Measurements from ENCODE around the gene CAB39L.

CAB39L gene

DNA sequence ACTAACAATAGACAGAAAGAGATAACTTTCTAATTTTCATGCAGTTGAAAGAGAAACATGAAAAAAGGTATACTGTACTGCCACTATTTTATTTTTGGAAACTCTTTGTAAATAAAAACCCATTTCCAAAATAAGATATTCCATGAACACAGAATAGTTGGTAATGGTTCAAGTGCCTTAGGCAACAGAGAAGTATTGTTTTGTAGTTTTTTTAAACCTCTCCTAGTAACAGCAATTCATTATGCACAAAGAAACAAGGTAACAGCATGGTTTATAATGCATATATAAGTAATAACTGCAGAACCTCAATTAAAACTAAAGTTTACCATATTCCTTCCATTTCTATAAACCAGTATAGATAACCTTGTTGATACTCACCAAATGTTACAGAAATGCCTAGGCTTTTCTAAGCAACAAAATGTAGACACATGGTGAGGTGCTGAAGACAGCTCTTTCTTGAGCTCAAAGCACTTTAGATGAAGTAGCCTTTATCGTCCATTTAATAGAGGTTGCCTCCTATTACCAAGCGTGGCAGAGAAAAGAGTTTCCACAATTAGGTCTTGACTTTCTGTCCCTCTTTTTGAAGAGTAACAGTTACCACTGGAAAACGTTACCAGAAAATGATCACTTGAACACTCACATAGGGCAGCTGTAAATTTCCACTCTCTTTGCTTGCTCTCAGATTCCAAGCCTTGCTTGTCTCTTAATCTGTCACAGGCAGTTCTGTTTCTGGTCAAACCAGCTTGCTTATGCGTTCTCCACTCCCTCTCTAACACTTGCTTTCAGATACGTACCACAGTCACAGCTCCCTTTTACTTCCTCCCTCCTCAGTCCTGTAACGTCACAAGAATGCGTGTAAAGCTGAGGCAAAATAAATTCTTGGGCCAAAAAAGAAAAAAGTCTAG lies 42.9 kb downstream of the CAB39L start:
- no peak for DNase-seq (ENCODE audit: low read depth in 2 of 2)

DNA sequence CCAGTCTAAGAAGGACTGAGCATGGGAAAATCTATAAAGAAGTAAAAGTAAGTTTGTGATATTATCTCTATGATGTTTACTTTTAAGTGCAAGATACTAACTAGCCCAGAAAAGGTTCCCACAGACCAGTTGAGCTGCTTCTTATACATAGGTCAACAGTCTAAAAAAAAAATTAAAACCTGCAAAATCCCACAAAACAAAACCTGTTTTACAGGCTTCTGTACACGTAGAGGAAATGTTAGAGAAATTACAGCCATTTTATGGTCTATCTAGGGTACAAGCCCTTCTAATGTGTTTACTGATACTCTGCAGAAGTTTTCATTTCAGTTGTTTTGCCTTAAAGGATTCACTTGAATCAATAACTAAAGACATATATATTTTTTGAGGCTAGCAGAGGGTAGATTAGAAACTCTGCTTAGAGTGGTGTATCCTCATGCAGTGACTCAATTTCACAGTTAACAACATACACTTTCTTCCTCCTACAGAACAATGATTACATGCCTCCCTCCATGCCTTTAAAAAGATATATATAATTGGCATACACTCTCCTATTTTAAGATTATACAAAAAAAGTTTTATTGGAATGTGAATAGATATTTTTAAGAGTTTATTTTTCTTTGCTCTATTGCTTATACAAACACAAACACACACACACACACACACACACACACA lies 43.9 kb downstream of the CAB39L start:
- DNase-seq (ENCODE audit: low read depth in 2 of 2): no peak

DNA sequence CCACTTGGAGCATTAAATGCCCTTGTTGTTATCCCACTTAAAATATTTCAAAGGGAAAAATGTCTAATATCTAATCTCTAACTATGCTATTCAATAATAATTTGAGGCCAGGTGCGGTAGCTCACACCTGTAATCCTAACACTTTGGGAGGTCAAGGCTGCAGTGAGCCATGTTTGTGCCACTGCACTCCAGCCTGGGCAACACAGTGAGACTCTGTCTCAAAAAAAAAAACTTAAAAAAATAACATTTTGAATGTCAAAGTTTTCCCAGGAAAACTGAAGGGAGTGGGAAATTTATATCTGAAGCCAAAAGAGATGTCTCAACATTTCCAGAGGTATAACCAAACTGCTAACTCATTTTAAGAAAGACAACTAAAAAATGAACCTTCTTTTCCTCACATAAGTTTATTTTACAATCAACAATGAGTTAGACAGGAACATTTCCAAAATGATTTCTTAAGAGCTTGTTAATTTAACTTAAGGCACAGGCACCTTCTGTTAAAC lies 47.9 kb downstream of the CAB39L start:
- no peak for DNase-seq (ENCODE audit: low read depth in 2 of 2)

DNA sequence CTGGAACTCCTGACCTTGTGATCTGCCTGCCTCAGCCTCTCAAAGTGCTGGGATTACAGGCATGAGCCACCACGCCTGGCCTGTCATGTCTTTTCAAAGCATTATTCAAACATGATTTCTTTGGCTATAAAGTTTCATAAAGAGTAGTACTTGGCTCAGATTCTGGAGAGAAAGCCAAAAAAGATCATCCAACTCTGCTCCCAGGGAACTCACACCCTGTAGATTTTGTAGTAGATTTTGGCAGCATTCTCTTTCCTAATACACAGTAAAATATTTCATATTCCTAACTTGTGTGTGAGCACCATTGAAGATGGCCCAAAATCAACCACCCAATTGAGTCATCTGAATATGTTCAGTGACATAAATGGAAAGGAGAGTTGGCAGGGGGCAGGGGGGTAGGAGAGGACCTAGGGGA lies 48.4 kb downstream of the CAB39L start:
- DNase-seq (ENCODE audit: low read depth in 2 of 2): no peak

DNA sequence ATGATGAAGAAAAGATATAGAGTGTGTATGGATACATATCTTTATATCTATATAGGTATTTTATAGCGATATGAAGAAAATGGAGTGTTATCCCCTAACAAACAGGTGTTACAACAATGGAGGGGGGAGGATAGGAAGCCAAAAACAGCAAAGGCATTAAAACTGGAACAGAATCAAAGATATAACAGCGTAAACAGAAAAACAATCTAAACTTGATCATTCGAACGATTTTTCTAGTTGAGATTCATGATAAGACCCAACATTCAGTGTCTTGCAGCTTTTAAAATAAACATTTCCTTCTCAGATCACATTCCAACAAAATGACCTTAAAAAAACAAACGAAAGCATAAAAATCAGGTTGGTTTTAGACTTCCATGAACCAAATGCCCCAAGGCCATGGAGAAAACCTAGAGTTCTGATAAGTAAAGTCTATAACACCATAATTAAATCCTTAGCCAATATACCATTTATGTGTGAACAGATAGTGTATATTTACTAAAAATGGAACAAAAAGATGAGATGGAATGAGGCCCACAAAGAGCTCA lies 55.7 kb downstream of the CAB39L start:
- DNase-seq (ENCODE audit: low read depth in 2 of 2): no peak

DNA sequence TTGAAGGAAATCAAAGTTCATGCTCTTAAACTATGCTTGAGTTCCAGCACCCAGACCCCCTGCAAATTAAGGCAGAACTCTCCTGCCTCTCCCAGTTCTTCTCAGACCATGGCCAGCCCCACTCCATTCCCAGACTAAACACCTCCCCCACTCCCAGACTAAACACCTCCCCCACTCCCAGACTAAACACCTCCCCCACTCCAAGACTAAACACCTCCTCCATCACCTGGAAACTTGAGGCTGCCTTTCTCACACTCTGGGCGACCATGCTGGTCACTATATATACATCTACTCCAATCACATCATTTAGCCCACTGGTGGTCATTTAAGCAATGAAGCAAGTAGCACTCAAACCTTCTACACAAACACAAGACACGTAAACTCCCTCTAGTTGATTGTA lies 57.2 kb downstream of the CAB39L start:
- DNase-seq (ENCODE audit: low read depth in 2 of 2): no peak

DNA sequence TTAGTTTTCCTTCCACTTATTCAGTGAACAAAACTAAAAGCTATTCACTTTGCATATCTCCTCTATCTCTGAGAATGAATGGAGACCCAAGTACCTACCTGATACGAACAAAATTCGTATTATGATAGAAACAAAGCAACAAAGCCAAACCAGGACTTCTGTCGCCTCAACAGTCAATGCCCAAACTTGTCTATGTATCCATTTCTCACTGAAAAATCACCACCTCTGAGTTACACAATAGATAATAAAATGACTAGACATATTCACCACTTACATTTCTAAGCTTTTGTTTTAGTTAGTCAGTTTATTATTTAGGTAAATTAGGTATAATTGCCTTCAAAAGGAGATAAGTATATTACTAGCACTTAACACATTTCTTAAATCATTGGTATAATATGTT lies 67.7 kb downstream of the CAB39L start:
- DNase-seq (ENCODE audit: low read depth in 2 of 2): no peak

DNA sequence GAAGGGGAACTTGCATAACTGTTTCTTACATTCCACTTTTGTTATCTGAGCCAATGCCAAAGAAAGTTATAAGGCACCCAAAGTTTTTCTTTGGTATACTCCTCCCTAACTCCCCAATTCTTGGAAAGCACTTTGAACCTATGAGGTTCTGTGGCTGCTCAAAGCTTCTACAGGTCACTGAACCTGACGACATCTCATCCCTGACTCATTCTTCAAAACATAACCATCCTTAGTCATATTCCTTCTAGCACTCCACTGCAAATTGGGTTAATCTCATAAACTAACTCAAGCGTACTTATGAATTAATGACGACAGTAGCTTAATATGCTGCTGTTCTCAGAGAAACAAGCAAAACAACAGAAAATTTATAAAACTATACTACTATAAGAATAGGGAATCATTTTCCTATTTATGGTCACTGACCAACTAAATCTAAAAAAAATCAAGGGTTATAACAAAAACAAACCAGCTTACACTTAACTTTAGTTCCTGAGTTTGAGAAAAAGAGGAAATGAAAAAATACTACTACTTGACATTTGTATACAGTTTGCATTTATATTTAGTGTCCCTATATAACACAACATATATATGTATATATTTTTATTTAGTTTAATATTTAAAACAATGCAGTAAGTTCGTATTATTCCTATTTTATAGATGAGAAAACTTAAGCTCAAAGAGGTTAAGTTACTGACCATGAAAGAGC lies 69.1 kb downstream of the CAB39L start:
- no peak for DNase-seq (ENCODE audit: low read depth in 2 of 2)

DNA sequence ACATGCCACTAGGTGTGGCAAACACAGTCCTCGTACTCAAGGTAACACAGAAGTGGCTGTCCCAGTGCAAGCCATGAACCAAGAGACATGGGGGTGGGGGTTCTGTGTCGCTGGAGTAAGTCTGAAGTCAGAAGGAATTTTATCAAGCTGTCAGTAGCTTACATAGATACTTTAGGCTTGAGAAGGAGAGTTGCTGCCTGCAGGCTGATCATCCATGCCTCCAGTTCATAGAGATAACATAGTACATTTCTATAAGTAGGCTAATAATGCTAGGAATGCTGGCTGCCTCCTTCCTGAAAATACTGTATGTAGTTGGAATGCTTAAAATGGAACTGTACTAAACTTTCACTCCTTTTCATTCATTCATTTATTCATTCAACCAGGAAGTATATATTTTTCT lies 70.1 kb downstream of the CAB39L start:
- no peak for DNase-seq (ENCODE audit: low read depth in 2 of 2)

DNA sequence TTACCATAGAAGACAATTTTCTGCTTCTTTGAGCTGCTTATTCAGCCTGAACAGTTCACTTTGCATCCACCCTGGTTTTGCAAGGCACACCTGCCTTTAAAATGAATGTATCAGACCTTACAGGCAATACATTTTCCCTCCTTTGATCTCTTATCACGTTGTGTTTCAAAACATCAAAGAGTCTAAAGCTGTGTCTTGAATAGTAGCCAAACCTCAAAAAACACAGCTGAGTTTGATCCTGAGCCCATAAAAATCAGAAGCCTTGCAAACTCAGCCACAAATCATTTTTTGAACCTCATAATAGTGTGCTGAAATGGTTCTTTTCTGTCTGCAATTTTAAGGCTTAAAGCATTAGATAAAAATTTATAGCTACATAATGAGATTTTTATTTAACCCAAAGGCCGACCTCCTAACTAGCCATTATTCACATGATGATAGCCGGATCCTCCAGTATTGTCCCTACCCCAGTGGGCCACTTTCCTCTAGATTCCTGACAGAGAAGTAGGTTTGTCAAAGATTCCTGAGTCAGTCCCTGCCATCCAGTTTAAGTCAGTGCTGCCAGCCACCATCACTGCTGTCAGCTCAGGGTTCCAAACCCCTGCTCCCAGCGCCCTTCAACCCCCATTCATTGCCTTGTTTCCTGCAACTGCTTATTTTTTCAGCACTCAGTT lies 71.8 kb downstream of the CAB39L start:
- DNase-seq (ENCODE audit: low read depth in 2 of 2): no peak

DNA sequence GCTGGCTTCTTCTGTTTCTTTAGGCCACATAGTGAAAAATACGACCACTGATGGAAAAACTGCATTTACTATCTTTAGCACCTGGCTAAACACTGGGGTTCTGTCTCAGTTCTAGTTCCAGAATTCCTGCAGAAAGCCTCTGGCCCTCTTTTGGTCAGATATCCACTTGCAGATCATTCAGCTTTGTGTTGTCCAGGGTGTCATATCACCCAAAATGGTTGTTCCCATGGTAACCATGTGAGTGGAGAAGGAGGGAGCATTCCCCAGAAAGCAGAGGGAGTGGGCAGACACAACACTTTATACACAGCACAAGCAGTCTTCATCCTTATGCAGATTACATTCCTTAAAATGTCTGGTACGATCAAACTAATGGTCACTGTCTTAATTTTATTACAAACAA lies 73.5 kb downstream of the CAB39L start:
- DNase-seq (ENCODE audit: low read depth in 2 of 2): no peak

DNA sequence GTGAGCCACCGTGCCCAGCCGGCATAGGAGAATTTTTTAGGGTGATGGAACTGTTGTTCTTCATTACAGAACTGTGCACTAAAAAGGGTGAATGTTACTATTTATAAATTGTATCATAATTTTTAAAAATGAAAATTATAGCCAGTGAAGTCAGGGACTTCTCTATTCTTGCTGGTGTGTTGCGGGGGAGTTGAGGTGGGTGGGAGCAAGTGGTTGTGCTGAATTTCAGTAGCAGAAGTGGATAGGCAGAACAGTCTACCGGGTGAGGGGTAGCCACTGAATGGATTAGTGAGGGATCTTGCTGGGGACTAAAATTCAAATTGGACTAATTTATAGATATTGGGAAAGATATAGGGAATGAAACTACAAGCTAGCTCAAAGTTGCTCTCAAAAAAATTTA lies 74.0 kb downstream of the CAB39L start:
- DNase-seq (ENCODE audit: low read depth in 2 of 2): no peak

DNA sequence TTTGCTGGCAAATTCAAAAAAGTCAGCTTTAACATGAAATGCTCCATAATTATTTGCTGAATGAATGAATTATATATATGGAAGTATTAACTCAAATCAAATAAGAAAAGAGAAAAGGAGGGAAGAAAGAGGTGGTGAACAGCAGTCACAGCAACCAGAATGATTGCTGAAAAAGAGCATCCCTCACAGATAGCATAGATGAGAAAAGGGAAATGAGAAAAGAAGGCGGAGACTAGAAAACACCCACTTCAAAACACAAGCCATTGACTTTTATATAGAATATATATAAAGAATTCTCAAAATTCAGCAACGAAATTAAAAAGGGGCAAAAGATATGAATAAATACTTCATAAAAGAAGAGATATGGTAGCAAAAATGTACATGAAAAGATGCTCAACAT lies 75.2 kb downstream of the CAB39L start:
- DNase-seq (ENCODE audit: low read depth in 2 of 2): no peak

DNA sequence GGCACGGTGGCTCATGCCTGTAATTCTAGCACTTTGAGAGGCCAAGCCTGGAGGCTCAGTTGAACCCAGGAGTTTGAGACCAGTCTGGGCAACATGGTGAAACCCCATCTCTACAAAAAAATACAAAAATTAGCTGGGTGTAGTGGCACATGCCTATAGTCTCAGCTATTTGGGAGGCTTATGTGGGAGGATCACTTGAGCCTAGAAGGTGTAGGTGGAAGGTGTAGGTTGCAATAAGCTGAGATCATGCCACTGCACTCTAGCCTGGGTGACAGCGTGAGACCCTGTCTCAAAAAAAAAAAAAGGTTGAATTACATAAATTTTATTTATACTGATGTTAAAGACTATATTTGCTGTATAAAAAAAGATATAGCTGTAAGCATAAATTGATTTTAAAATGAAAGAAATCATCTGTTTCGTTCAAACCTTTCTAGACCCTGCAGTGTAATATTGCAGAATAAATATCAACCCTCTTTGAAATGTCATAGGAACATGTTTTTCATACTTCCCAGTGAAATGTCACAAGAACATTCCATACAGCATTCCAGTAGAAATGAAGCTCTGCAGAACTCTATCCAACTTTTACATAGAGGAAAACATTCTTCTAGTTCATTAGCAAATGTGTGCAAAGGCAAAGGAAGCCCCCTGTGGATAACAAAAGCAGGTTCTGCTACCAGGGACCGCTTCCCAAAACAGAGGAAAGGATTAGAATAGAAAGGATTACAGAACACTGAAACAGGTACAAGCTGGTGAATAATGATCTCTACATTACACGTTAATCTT lies 76.0 kb downstream of the CAB39L start:
- DNase-seq (ENCODE audit: low read depth in 2 of 2): no peak

DNA sequence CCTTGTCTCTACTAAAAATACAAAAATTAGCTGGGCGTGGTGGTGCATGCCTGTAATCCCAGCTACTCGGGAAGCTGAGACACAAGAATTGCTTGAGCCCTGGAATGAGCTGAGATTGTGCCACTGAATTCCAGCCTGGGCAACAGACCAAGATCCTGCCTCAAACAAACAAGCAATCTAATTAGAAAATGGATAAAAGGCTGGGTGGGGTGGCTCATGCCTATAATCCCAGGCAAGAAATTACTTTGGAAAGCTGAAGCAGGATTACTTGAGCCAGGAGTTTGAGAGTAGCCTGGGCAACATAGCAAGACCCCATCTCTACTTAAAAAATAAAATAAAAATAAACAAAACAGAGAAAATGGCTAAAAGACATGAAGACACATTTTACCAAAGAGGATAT lies 77.0 kb downstream of the CAB39L start:
- DNase-seq (ENCODE audit: low read depth in 2 of 2): no peak

DNA sequence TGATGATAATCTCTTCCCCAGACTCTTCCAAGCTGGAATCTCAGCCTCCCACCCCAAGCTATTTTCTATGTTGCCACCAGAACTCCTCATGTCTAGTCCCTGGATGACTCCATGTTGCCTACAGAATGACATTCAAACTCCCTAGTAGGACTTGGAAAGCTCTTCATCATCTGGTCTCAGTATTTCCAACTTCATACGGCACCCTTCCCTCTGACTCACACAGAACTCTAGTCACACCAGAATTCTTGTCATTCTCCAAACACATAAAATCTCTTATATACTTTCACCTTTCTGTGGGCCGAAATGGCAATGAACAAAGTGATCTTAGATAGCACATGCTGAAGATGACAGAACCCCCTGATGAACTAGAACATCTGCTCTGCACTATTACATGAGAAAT lies 86.2 kb downstream of the CAB39L start:
- DNase-seq (ENCODE audit: low read depth in 2 of 2): no peak

DNA sequence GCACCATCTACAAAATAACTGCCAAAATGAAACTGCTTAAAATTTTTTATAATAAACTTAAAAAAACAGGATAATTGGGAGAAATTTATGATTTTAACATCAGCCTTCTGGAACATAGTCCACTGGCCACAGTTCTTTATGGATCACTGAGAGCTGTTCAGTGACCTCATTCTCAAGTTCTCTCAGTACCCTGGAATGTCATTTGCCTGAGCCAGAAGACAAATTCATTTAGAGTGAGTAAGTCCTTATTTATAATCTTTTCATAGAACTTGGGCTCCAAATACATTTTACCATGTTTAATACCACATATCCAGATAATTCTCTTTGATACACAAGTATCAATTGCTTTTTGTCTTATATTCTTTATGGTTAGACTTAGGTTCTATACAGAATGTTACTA lies 87.6 kb downstream of the CAB39L start:
- no peak for DNase-seq (ENCODE audit: low read depth in 2 of 2)

DNA sequence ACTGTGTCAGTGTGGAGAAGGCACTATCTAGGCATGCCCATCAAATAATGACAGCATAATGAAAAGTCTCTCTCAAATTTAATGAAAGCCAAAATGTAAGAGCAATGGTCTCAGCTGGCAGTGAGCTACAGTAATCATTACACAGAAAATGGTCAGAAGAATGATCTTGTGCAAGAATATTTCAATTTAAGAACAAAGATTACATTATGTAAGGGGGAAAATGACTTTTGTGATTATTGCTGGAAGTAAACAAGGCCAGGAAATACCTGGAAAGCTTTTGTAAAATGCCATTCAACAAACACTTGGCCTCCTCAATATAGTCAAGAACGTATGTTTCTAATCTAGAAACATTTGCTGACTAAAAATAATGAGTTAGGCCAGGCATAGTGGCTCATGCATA lies 89.1 kb downstream of the CAB39L start:
- no peak for DNase-seq (ENCODE audit: low read depth in 2 of 2)

DNA sequence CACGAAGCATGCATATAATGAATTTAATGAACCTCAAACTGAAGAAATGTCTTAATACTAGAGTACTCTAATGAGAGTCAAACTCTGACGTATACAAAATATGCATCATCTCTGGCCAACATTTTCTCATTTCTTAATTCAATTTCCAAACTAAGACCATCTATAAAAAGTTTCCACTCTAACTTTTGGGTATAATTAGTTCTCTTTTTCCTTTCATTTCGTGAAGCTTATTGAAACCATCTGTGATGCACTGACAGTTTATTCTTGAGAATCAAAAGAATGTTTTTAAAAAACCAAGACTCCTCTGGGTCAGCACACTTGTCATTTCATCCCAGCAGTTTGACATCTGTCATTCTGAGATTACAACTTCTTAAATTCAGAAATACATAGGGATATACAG lies 90.0 kb downstream of the CAB39L start:
- DNase-seq (ENCODE audit: low read depth in 2 of 2): no peak

DNA sequence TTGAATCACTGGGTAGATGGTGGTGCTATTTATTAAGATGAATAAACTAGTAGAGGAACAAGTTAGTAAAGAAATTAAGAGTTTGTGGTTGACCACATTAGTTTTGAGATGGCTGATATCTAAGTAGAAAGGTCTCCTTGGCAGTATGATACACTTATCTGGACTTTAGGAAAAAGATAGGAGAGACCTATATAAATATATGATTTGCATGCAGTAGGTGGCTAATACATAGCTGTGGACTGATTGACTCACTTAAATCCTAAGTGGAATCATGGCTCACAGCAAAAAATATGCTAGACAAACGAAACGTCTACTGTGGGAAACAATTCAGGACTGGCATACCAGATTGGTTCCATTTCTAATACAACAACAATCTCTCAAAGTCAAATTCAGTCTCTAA lies 92.0 kb downstream of the CAB39L start:
- no peak for DNase-seq (ENCODE audit: low read depth in 2 of 2)

DNA sequence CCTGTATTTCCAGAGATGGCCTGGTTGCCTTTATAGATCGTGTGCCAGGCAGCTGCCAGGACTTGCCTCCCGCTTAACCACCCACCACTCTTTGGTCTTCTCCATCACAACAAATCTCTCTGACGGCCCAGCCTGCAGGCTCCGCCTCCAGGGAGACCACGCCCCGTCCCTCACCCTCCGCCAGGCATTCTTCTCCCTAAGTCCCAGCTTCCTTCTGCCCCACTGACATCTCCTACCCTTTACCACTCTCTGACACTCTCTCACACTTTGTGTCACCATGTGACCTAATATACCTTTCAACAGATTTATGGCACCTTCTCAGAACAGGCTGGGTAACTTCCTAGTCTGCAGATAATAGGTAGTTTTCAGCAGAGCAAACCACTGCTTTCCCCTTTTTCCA lies 95.1 kb downstream of the CAB39L start:
- no peak for DNase-seq (ENCODE audit: low read depth in 2 of 2)
